HepG2 (cell line): Measurements from ENCODE around the gene MAGIX. TPM values are rescaled to one million over a fixed set of nuclear protein-coding genes. Genes with fewer than 3 reads are reported as not detected.
"Not testable (repeated sequence)": the region's sequence is repeated elsewhere in the genome, so short reads cannot be mapped to it uniquely, and the experiment has no call there.

Experiments used
- ATAC-seq: fragments of 200-7000 bp; cut with Tn5 transposase; 3 replicates; pipeline ENCODE4 v1.9.1; 2020; ENCODE audit warnings: mild to moderate bottlenecking, moderate library complexity
- BruUV-seq: library from RNA; stranded (reverse); fragments of 400-500 nt; replicated peaks from 2 replicates; lab custom pipeline; 2021; lab: Mats Ljungman, UMichigan
- CTCF ChIA-PET: fragments of 300-600 bp; formaldehyde crosslinking; extraction: SDS; loops from one replicate; lab custom pipeline; 2021; ENCODE audit warnings: low total read pairs, inconsistent platforms, low intra/inter-chr PET ratio; lab: Yijun Ruan, JAX
- POLR2A ChIA-PET: fragments of 350-600 bp; sonication (Branson Sonifier 250); formaldehyde crosslinking; loops from one replicate; lab custom pipeline; 2020; ENCODE audit warnings: antibody characterized with exemption, inconsistent platforms; lab: Yijun Ruan, JAX
- DNase-seq: peaks from one replicate; pipeline ENCODE4 v3.0.0-alpha.2; 2015; ENCODE audit warnings: low spot score
- FAIRE-seq: peaks from 3 replicates; lab custom pipeline; 2011; peaks lifted over from hg19 to GRCh38; lab: Jason Lieb, UNC
- H2AFZ ChIP-seq: one replicate; pipeline ENCODE4 v1.6.1; 2011; ENCODE audit warnings: low read length, inconsistent platforms
- H3K27ac ChIP-seq: fragments of 300-600 bp; 3 replicates; pipeline ENCODE4 v1.8.0; 2011; ENCODE audit warnings: mixed run types, mild to moderate bottlenecking, mixed read lengths, low read length, inconsistent platforms; ENCODE audit not compliant: insufficient read depth; ENCODE audit errors: extremely low read length
- H3K27me3 ChIP-seq, 2 experiments: fragments of 200-600 bp in 1 of 2; 2 replicates in 1 of 2; 3 replicates in 1 of 2; pipeline versions ENCODE4 v1.6.0 to v1.8.0; 2011; ENCODE audit warnings: low read length in 2 of 2, mild to moderate bottlenecking in 2 of 2, moderate library complexity in 2 of 2, inconsistent platforms in 1 of 2; ENCODE audit not compliant: insufficient read depth in 2 of 2, control insufficient read depth in 1 of 2
- H3K36me3 ChIP-seq, 2 experiments: fragments of 200-600 bp in 1 of 2; replicated peaks in 1 of 2; 2 replicates in 1 of 2; 3 replicates in 1 of 2; pipeline versions ENCODE4 v1.5.1 to v1.8.0; 2011; ENCODE audit warnings: low read length in 2 of 2, inconsistent platforms in 1 of 2; ENCODE audit not compliant: insufficient read depth in 2 of 2, control insufficient read depth in 1 of 2
- H3K4me1 ChIP-seq: 2 replicates; pipeline ENCODE4 v1.5.1; 2012; ENCODE audit warnings: low read length, inconsistent platforms; ENCODE audit not compliant: insufficient read depth
- H3K4me2 ChIP-seq: 2 replicates; pipeline ENCODE4 v1.6.0; 2011; ENCODE audit warnings: low read depth, low read length, inconsistent platforms
- H3K4me3 ChIP-seq, 3 experiments: fragments of 200-600 bp in 1 of 3; sonication (generic), shearing (Covaris generic) in 1 of 3; replicated peaks in 1 of 3; 2 replicates each; pipeline ENCODE4 v1.5.1; 2011 to 2016; ENCODE audit warnings: low read length in 3 of 3, inconsistent platforms in 2 of 3, low read depth in 2 of 3, mild to moderate bottlenecking in 2 of 3, control low read depth in 1 of 3, mixed read lengths in 1 of 3; ENCODE audit not compliant: insufficient read depth in 1 of 3
- H3K79me2 ChIP-seq: one replicate; pipeline ENCODE4 v1.6.1; 2011; ENCODE audit warnings: low read length, inconsistent platforms; ENCODE audit not compliant: insufficient read depth
- H3K9ac ChIP-seq: 2 replicates; pipeline ENCODE4 v1.6.0; 2011; ENCODE audit warnings: mild to moderate bottlenecking, low read depth, low read length, inconsistent platforms; ENCODE audit not compliant: insufficient read depth
- H3K9me3 ChIP-seq: 2 replicates; pipeline ENCODE4 v1.5.1; 2012; ENCODE audit warnings: mild to moderate bottlenecking, low read length
- H4K20me1 ChIP-seq: 2 replicates; pipeline ENCODE4 v1.6.0; 2011; ENCODE audit warnings: inconsistent platforms, mild to moderate bottlenecking, low read length, moderate library complexity; ENCODE audit not compliant: insufficient read depth
- ATRX ChIP-seq: sonication (generic); formaldehyde crosslinking; IDR thresholded peaks from 2 replicates; pipeline ENCODE4 v1.4.0; 2020; ENCODE audit warnings: missing genetic modification reagents, borderline replicate concordance
- CC2D1A ChIP-seq: sonication (generic); formaldehyde crosslinking; IDR thresholded peaks from 2 replicates; pipeline ENCODE4 v1.8.1; 2023; ENCODE audit warnings: mild to moderate bottlenecking, missing genetic modification reagents
- CREM ChIP-seq, 2 experiments: sonication (generic) in 1 of 2; formaldehyde crosslinking in 1 of 2; IDR thresholded peaks; 2 replicates each; pipeline versions ENCODE4 v1.4.0 to v1.6.1; 2016 to 2020; ENCODE audit warnings: antibody characterized with exemption in 1 of 2, mild to moderate bottlenecking in 1 of 2, missing genetic modification reagents in 1 of 2
- KAT8 ChIP-seq: IDR thresholded peaks from 2 replicates; pipeline ENCODE4 v1.6.1; 2016; ENCODE audit warnings: missing genetic modification reagents, missing compliant biosample characterization
- PAX8 ChIP-seq: sonication (generic); formaldehyde crosslinking; IDR thresholded peaks from 2 replicates; pipeline ENCODE4 v1.8.0; 2022; ENCODE audit warnings: mild to moderate bottlenecking, missing genetic modification reagents, borderline replicate concordance
- POLR2A ChIP-seq, 2 experiments: IDR thresholded peaks; 2 replicates each; pipeline ENCODE4 v1.6.1; 2011; ENCODE audit warnings: low read depth in 2 of 2, low read length in 2 of 2, mild to moderate bottlenecking in 1 of 2, moderate library complexity in 1 of 2; ENCODE audit not compliant: insufficient read depth in 1 of 2
- SOX13 ChIP-seq, 3 experiments: fragments of 450-650 bp in 1 of 3; sonication (generic) in 1 of 3; formaldehyde crosslinking in 1 of 3; IDR thresholded peaks in 2 of 3; conservative IDR thresholded peaks in 1 of 3; 2 replicates each; pipeline versions ENCODE4 v1.5.0 to v1.6.1; 2016 to 2020; ENCODE audit warnings: antibody characterized with exemption in 1 of 3, mild to moderate bottlenecking in 1 of 3, missing compliant biosample characterization in 1 of 3, missing genetic modification reagents in 1 of 3, moderate library complexity in 1 of 3
- STAG1 ChIP-seq: sonication (generic); formaldehyde crosslinking; IDR thresholded peaks from 2 replicates; pipeline ENCODE4 v1.4.0; 2020; ENCODE audit warnings: missing genetic modification reagents
- TGIF2 ChIP-seq: IDR thresholded peaks from 2 replicates; pipeline ENCODE4 v1.6.1; 2016; ENCODE audit warnings: control low read depth, missing compliant biosample characterization
- WGBS: methylation state at CpG from one replicate; pipeline ENCODE4 v1.1.6; 2017; ENCODE audit warnings: low lambda C conversion rate; 5-methylcytosine and 5-hydroxymethylcytosine counted together
- in situ Hi-C: cut with HindIII; loops from 2 replicates; pipeline ENCODE4 v1.10.0; 2017; ENCODE audit warnings: low pct_unique_long_range_greater_than_20kb; ENCODE audit not compliant: extremely low pct_ligation_motif_present
- intact Hi-C: fragments of 100-400 bp; cut with micrococcal nuclease; formaldehyde crosslinking; loops from one replicate; pipeline ENCODE4 v1.10.0; 2022; ENCODE audit not compliant: unreplicated experiment
- polyA plus RNA-seq, 8 experiments: library from polyadenylated mRNA; depleted of rRNA in 3 of 8; stranded (reverse) in 7 of 8; unstranded in 1 of 8; fragments of >200 nt; fragmentation: Illumina TruSeq in 4 of 8; extraction: Trizol in 4 of 8; gene quantifications; 2 replicates each; pipeline versions ENCODE4 v1.2.1 to v1.2.3, GENCODE V29; 2011 to 2016; ENCODE audit warnings: low read depth in 4 of 8, missing spikeins in 1 of 8, mixed read lengths in 1 of 8; ENCODE audit not compliant: insufficient read depth in 1 of 8
- total RNA-seq, 5 experiments: library from RNA; depleted of rRNA; stranded (reverse); fragments of >200 nt; fragmentation: Illumina TruSeq; extraction: Trizol; gene quantifications; 2 replicates each; pipeline ENCODE4 v1.2.3, GENCODE V29; 2016; ENCODE audit warnings: low read depth in 1 of 5
- TF ChIP-seq, protein P1 (sequence below): IDR thresholded peaks from 2 replicates; pipeline ENCODE4 v1.6.1; 2012; ENCODE audit warnings: inconsistent platforms
- TF ChIP-seq, protein P2 (sequence below): sonication (generic); formaldehyde crosslinking; IDR thresholded peaks from 2 replicates; pipeline ENCODE4 v1.4.0; 2020; ENCODE audit warnings: missing genetic modification reagents
- TF ChIP-seq, protein P3 (sequence below): sonication (generic); formaldehyde crosslinking; IDR thresholded peaks from 2 replicates; pipeline ENCODE4 v1.4.0; 2020; ENCODE audit warnings: missing genetic modification reagents, borderline replicate concordance
- TF ChIP-seq, protein P4 (sequence below): sonication (generic); formaldehyde crosslinking; IDR thresholded peaks from 2 replicates; pipeline ENCODE4 v1.4.0; 2020; ENCODE audit warnings: missing genetic modification reagents

The MAGIX gene
- total and polyA plus RNA-seq, 2 of the 13 experiments (the other 11 are each of a cell fraction or from before 2014, with no cell fraction given), result 0.63 to 1.2 TPM

DNA sequence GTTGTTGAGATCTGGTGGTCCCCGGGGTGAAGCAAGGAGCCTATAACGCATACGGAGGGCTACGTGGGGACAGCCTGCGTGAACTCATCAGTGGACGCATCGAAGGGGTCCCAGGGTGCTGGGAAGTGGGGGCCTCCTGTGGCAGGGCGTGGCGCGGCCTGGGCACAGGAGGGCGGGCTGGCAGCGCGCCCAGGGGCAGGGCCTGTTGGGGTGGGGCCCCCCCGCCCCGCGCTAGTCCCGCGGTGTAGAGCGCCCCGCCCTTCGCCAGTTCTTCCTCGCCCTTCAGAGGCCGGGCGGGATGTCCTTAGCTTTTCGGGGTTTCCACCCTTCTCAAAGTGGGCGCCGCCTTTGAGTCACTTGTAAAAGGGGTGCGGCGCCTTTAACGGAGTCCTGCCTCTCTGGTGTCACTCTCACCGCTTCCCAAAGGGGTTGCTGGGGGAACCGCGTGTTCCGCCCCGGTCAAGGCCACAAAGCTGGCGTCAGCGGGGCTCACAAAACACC lies 9.8 kb downstream of the MAGIX start (continued):
- TF ChIP-seq, protein P1, sequence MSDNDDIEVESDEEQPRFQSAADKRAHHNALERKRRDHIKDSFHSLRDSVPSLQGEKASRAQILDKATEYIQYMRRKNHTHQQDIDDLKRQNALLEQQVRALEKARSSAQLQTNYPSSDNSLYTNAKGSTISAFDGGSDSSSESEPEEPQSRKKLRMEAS, result no peak
- TF ChIP-seq, protein P2, sequence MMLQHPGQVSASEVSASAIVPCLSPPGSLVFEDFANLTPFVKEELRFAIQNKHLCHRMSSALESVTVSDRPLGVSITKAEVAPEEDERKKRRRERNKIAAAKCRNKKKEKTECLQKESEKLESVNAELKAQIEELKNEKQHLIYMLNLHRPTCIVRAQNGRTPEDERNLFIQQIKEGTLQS (CRISPR knock-in tag), result no peak
- TF ChIP-seq ATRX (CRISPR knock-in tag), result no peak
- TF ChIP-seq CC2D1A (CRISPR knock-in tag), result no peak
- TF ChIP-seq SOX13 (IDR thresholded peaks at IDR 0.05), result no peak
- TF ChIP-seq SOX13 (CRISPR knock-in tag; conservative IDR thresholded peaks at IDR 0.05 in 1 of 2, IDR thresholded peaks at IDR 0.05 in 1 of 2), result no peak

DNA sequence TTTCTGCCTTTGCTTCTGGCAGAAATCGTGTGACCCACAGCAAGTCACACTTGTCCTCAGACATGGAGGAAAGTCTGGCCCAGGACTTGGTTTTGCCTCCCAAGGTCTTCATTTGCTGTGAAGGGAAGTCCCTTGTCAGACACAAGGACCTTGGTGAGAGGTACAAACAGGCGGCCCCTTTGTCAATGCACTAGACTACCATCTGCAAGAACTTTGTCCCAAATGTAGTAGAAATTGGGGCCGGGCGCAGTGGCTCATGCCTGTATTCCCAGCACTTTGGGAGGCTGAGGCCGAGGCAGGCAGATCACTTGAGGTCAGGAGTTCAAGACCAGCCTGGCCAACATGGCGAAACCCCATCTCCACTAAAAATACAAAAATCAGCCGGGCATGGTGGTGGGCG lies 11.0 kb downstream of the MAGIX start:
- H3K27me3 ChIP-seq, ATAC-seq, H3K27ac ChIP-seq, H3K4me3 ChIP-seq, FAIRE-seq, BruUV-seq, H3K9ac ChIP-seq, CTCF ChIA-PET, POLR2A ChIA-PET, DNase-seq, H2AFZ ChIP-seq, H4K20me1 ChIP-seq, H3K4me1 ChIP-seq, H3K79me2 ChIP-seq, H3K36me3 ChIP-seq, H3K9me3 ChIP-seq, intact Hi-C loops, H3K4me2 ChIP-seq, in situ Hi-C loops: not testable (repeated sequence)
- 96% methylated on average over 5 of the region's 8 CpGs for WGBS

DNA sequence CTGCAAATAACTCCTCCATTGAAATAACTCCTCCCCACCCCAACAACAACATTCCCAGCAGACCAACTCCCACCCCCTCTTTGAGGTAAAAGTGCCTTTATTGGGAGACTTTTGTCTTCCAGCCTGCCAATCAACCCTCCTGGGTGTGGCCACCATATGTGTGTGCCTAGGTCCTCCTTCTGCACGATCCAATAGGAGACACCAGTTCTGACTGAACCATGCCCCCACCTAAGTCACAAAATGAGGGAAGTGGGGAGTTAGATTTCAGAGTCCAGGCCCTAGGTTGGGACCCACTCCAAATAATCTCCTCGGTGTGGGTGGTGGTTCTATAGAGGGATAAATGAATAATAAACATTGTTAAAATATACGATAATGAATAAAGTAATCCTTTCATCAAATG lies 12.2 kb downstream of the MAGIX start:
- ATAC-seq (no peak), DNase-seq (no peak), FAIRE-seq (no peak)
- Histone ChIP-seq H3K4me3 (no peak overlapping the region), H3K9ac (no peak overlapping the region), H3K27me3 (no peaks in the 10 kb centered on the region), H3K79me2 (no peaks in the 10 kb centered on the region), H3K4me1 (no peaks in the 10 kb centered on the region), H4K20me1 (no peaks in the 10 kb centered on the region), H3K27ac (no peak overlapping the region), H2AFZ (no peak overlapping the region), H3K4me2 (no peak overlapping the region), H3K9me3 (no peaks in the 10 kb centered on the region), H3K36me3 (peaks cover 0 to 2% of the 10 kb centered on the region in 2 experiments; a peak in 1 of 5 replicates)
- in situ Hi-C loops (no loop called here), intact Hi-C loops (no loop called here)
- WGBS, result 89% methylated on average over 2 of the region's 3 CpGs
- POLR2A ChIA-PET, result no interaction called here
- CTCF ChIA-PET, result no interaction called here
- no TSS peak for BruUV-seq
- TF ChIP-seq, protein P3, sequence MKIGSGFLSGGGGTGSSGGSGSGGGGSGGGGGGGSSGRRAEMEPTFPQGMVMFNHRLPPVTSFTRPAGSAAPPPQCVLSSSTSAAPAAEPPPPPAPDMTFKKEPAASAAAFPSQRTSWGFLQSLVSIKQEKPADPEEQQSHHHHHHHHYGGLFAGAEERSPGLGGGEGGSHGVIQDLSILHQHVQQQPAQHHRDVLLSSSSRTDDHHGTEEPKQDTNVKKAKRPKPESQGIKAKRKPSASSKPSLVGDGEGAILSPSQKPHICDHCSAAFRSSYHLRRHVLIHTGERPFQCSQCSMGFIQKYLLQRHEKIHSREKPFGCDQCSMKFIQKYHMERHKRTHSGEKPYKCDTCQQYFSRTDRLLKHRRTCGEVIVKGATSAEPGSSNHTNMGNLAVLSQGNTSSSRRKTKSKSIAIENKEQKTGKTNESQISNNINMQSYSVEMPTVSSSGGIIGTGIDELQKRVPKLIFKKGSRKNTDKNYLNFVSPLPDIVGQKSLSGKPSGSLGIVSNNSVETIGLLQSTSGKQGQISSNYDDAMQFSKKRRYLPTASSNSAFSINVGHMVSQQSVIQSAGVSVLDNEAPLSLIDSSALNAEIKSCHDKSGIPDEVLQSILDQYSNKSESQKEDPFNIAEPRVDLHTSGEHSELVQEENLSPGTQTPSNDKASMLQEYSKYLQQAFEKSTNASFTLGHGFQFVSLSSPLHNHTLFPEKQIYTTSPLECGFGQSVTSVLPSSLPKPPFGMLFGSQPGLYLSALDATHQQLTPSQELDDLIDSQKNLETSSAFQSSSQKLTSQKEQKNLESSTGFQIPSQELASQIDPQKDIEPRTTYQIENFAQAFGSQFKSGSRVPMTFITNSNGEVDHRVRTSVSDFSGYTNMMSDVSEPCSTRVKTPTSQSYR (CRISPR knock-in tag), result no peak
- TF ChIP-seq TGIF2 (CRISPR knock-in tag) (no peak), PAX8 (CRISPR knock-in tag) (no peak), KAT8 (CRISPR knock-in tag) (no peak), CREM (IDR thresholded peaks at IDR 0.05) (no peak), CREM (CRISPR knock-in tag; IDR thresholded peaks at IDR 0.05) (no peak), STAG1 (CRISPR knock-in tag) (no peak), POLR2A (IDR thresholded peaks at IDR 0.05; ENCODE audit: insufficient read depth in 1 of 2, low read depth in 2 of 2, low read length in 2 of 2) (no peak)
- TF ChIP-seq, protein P4, sequence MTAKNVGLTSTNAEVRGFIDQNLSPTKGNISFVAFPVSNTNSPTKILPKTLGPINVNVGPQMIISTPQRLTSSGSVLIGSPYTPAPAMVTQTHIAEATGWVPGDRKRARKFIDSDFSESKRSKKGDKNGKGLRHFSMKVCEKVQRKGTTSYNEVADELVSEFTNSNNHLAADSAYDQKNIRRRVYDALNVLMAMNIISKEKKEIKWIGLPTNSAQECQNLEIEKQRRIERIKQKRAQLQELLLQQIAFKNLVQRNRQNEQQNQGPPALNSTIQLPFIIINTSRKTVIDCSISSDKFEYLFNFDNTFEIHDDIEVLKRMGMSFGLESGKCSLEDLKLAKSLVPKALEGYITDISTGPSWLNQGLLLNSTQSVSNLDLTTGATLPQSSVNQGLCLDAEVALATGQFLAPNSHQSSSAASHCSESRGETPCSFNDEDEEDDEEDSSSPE (CRISPR knock-in tag), result no peak
